Panc1 (cell line): Measurements from ENCODE around the gene IGFBP4. TPM values are rescaled to one million over a fixed set of nuclear protein-coding genes. Genes with fewer than 3 reads are reported as not detected.
"Not testable (repeated sequence)": the region's sequence is repeated elsewhere in the genome, so short reads cannot be mapped to it uniquely, and the experiment has no call there.

Experiments used
- ATAC-seq: fragments of 200-7000 bp; cut with Tn5 transposase; 2 replicates; pipeline ENCODE4 v1.9.1; 2020; ENCODE audit warnings: mild to moderate bottlenecking, moderate library complexity
- BruUV-seq: library from RNA; stranded (reverse); fragments of 400-500 nt; replicated peaks from 2 replicates; lab custom pipeline; 2021; lab: Mats Ljungman, UMichigan
- CTCF ChIA-PET: fragments of 300-600 bp; sonication (Branson Sonifier 250); formaldehyde crosslinking; loops from one replicate; lab custom pipeline; 2022; ENCODE audit warnings: antibody characterized with exemption; lab: Charles Lee
- POLR2A ChIA-PET: fragments of 300-600 bp; sonication (Branson Sonifier 250); formaldehyde crosslinking; loops from one replicate; lab custom pipeline; 2022; ENCODE audit warnings: antibody characterized with exemption; lab: Charles Lee
- DNase-seq: peaks from one replicate; pipeline ENCODE4 v3.0.0-alpha.2; 2010; ENCODE audit warnings: low read depth, low spot score
- H3K27ac ChIP-seq: 2 replicates; pipeline ENCODE4 v1.5.1; 2011; ENCODE audit warnings: mild to moderate bottlenecking, low read length, inconsistent platforms
- H3K27me3 ChIP-seq: fragments of 200-500 bp; sonication (Bioruptor generic); 2 replicates; pipeline ENCODE4 v1.6.0; 2014; ENCODE audit warnings: low read length, inconsistent platforms; ENCODE audit not compliant: control insufficient read depth, insufficient read depth
- H3K36me3 ChIP-seq: fragments of 200-500 bp; sonication (Bioruptor generic); 2 replicates; pipeline ENCODE4 v1.5.1; 2014; ENCODE audit warnings: inconsistent platforms, mild to moderate bottlenecking, low read length, moderate library complexity; ENCODE audit not compliant: control insufficient read depth, insufficient read depth
- H3K4me1 ChIP-seq: 2 replicates; pipeline ENCODE4 v1.5.1; 2011; ENCODE audit warnings: inconsistent platforms, mild to moderate bottlenecking, low read length, moderate library complexity; ENCODE audit not compliant: control insufficient read depth, insufficient read depth
- H3K4me3 ChIP-seq, 2 experiments: 2 replicates each; pipeline ENCODE4 v1.5.1; 2011 to 2012; ENCODE audit warnings: low read depth in 2 of 2, low read length in 2 of 2, mild to moderate bottlenecking in 2 of 2, inconsistent platforms in 1 of 2, moderate library complexity in 1 of 2
- H3K9me3 ChIP-seq: fragments of 200-500 bp; sonication (Bioruptor generic); 2 replicates; pipeline ENCODE4 v1.5.1; 2014; ENCODE audit warnings: low read depth, mild to moderate bottlenecking, inconsistent platforms, low read length, moderate library complexity; ENCODE audit not compliant: control insufficient read depth, insufficient read depth
- CTCF ChIP-seq: fragments of 450-650 bp; IDR thresholded peaks from 2 replicates; pipeline ENCODE4 v1.5.1; 2017; ENCODE audit warnings: mild to moderate bottlenecking
- POLR2AphosphoS5 ChIP-seq: IDR thresholded peaks from 2 replicates; pipeline ENCODE4 v1.6.1; 2012; ENCODE audit warnings: mild to moderate bottlenecking, low read depth, low read length, moderate library complexity
- REST ChIP-seq, 2 experiments: IDR thresholded peaks; 2 replicates each; pipeline ENCODE4 v1.6.1; 2011 to 2012; ENCODE audit warnings: low read depth in 2 of 2, control low read depth in 1 of 2, low read length in 1 of 2, mild to moderate bottlenecking in 1 of 2, moderate library complexity in 1 of 2; ENCODE audit not compliant: insufficient read depth in 1 of 2
- SIN3A ChIP-seq: IDR thresholded peaks from 2 replicates; pipeline ENCODE4 v1.6.1; 2012; ENCODE audit warnings: low read depth, mild to moderate bottlenecking, low read length, moderate library complexity, borderline replicate concordance; ENCODE audit not compliant: insufficient read depth
- TCF7L2 ChIP-seq: IDR thresholded peaks from 2 replicates; pipeline ENCODE4 v1.6.1; 2011; ENCODE audit warnings: mild to moderate bottlenecking, low read depth, low read length, inconsistent platforms
- in situ Hi-C: cut with HindIII; loops from 2 replicates; pipeline ENCODE4 v1.10.0; 2016; ENCODE audit warnings: low sequenced_read_pairs, low pct_unique_long_range_greater_than_20kb
- intact Hi-C: fragments of 100-400 bp; cut with micrococcal nuclease; formaldehyde crosslinking; loops from one replicate; pipeline ENCODE4 v1.10.0; 2022; ENCODE audit not compliant: unreplicated experiment
- total RNA-seq: library from RNA; stranded (reverse); gene quantifications from one replicate; pipeline ENCODE4 v1.2.1, GENCODE V29; 2021; ENCODE audit not compliant: unreplicated experiment

IGFBP4 gene
- total RNA-seq, 1 experiment from 2014 or later: 27.1 TPM

- no peaks in the 10 kb centered on the region for H3K27me3 ChIP-seq
- in situ Hi-C loops (no loop called here), intact Hi-C loops (loop anchor here (10.0 kb wide), 1 partner anchor 107 kb away; the partner anchor contains the start of gene RARA)
- DNase-seq: no peak
- peaks cover 66% of the 10 kb centered on the region for H3K36me3 ChIP-seq
- CTCF ChIA-PET: interaction anchor here (0.9 kb wide), 1 partner anchor 121 kb away, joined by 3 read pairs; no protein-coding TSS in a partner anchor
- peaks cover 11% of the 10 kb centered on the region for H3K4me1 ChIP-seq
- no peak for ATAC-seq
- H3K9me3 ChIP-seq: no peaks in the 10 kb centered on the region
- POLR2A ChIA-PET: interaction anchor here (0.7 to 1.3 kb wide), 2 partner anchors 8 to 54 kb away, joined by 3 read pairs; no protein-coding TSS in a partner anchor
- BruUV-seq: no TSS peak
- no peak overlapping the region for H3K4me3 ChIP-seq
- TF ChIP-seq REST (IDR thresholded peaks at IDR 0.05; ENCODE audit: insufficient read depth in 1 of 2, low read depth in 2 of 2, low read length in 1 of 2) (no peak), SIN3A (no peak), TCF7L2 (no peak), POLR2AphosphoS5 (no peak), CTCF (no peak)
- H3K27ac ChIP-seq: no peak overlapping the region
These were observed 31.4 kb upstream of the IGFBP4 start for GRCh38 chr17:40411821-40412220.

- Histone ChIP-seq H3K4me1 (peaks cover 11% of the 10 kb centered on the region), H3K4me3 (no peak overlapping the region), H3K27ac (no peak overlapping the region), H3K9me3 (no peaks in the 10 kb centered on the region), H3K27me3 (no peaks in the 10 kb centered on the region), H3K36me3 (peaks cover 58% of the 10 kb centered on the region)
- DNase-seq: no peak
- TF ChIP-seq TCF7L2 (no peak), POLR2AphosphoS5 (no peak), REST (IDR thresholded peaks at IDR 0.05; ENCODE audit: insufficient read depth in 1 of 2, low read depth in 2 of 2, low read length in 1 of 2) (no peak), CTCF (no peak), SIN3A (no peak)
- BruUV-seq: no TSS peak
- ChIA-PET CTCF (interaction anchor here (0.9 kb wide), 1 partner anchor 120 kb away, joined by 3 read pairs; no protein-coding TSS in a partner anchor), POLR2A (no interaction called here)
- no peak for ATAC-seq
- intact Hi-C loops (loop anchor here (10.0 kb wide), 1 partner anchor 108 kb away; the partner anchor contains the start of gene RARA), in situ Hi-C loops (no loop called here)
These were observed 30.4 kb upstream of the IGFBP4 start for GRCh38 chr17:40412880-40413279.

- H3K27me3 ChIP-seq, H3K9me3 ChIP-seq, ATAC-seq, H3K27ac ChIP-seq, in situ Hi-C loops, BruUV-seq, H3K4me3 ChIP-seq, DNase-seq: not testable (repeated sequence)
- Histone ChIP-seq H3K36me3 (peaks cover 49% of the 10 kb centered on the region), H3K4me1 (peaks cover 18% of the 10 kb centered on the region)
- CTCF ChIA-PET: interaction anchor here (0.6 kb wide), 1 partner anchor 11 kb away, joined by 5 read pairs; no protein-coding TSS in a partner anchor
- POLR2A ChIA-PET: interaction anchor here (0.6 kb wide), 1 partner anchor 436 kb away, joined by 11 read pairs; no protein-coding TSS in a partner anchor
- intact Hi-C loops: loop anchor here (10.0 kb wide), 1 partner anchor 110 kb away; the partner anchor contains the start of gene RARA
These were observed 28.9 kb upstream of the IGFBP4 start for GRCh38 chr17:40414312-40414711.
